Prostate gland (tissue), 2 donors: ENCODE results near the gene CRTC1.

Experiments used
- POLR2A ChIP-seq: fragments of 450-650 bp; IDR thresholded peaks from one replicate; pipeline ENCODE4 v1.6.1; 2016; ENCODE audit warnings: antibody characterized with exemption, mild to moderate bottlenecking
- TF ChIP-seq, protein P1 (sequence below), 4 experiments: fragments of 200-600 bp in 2 of 4; fragments of 450-650 bp in 2 of 4; sonication (generic) in 2 of 4; IDR thresholded peaks; 1 replicate in 3 of 4; 2 replicates in 1 of 4; pipeline ENCODE4 v1.5.1; 2016 to 2019; ENCODE audit warnings: antibody characterized with exemption in 4 of 4, mild to moderate bottlenecking in 2 of 4, moderate library complexity in 2 of 4

DNA sequence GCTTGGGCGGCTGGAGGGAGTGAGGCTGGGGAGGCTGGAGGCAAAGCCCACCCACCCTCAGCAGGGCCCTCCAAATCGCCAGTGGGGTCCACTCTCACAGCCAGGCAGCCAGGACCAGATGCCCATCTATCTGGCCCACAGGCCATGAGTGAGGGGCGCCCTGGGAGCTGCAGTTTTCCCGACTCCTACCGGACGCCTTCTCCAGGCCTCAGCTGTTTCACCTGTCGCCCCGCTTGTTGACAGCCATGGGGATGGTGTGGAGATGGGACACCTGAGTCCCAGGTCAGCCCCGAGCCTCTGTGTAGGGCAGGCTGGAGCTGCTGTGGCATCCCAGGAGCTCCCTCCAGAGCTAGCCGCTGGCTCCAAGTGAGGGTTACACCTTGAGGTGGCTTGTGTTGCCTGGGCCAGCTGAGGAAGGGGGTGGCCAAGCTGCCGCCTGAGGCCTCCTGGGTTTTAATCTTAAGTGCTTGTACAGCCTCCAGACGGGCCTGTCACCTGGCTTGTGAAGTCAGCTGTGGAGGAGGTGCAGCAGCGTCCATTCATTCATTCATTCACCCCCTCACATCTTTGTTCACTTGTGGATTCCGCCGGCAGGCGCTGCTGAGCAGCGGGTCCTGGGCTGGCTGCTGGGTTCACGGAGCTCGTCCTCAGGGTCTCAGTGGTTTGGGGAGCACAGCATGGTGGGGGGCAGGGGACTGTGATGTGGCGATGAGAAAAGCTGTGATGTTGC is 55.6 kb downstream of the CRTC1 start:
- no peak for TF ChIP-seq POLR2A
- TF ChIP-seq, protein P1, sequence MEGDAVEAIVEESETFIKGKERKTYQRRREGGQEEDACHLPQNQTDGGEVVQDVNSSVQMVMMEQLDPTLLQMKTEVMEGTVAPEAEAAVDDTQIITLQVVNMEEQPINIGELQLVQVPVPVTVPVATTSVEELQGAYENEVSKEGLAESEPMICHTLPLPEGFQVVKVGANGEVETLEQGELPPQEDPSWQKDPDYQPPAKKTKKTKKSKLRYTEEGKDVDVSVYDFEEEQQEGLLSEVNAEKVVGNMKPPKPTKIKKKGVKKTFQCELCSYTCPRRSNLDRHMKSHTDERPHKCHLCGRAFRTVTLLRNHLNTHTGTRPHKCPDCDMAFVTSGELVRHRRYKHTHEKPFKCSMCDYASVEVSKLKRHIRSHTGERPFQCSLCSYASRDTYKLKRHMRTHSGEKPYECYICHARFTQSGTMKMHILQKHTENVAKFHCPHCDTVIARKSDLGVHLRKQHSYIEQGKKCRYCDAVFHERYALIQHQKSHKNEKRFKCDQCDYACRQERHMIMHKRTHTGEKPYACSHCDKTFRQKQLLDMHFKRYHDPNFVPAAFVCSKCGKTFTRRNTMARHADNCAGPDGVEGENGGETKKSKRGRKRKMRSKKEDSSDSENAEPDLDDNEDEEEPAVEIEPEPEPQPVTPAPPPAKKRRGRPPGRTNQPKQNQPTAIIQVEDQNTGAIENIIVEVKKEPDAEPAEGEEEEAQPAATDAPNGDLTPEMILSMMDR (IDR thresholded peaks at IDR 0.05), result no peak
